Thoracic aorta (tissue), 2 donors: ENCODE results near the gene TJP3. TPM values are rescaled to one million over a fixed set of nuclear protein-coding genes. Genes with fewer than 3 reads are reported as not detected.
"Not testable (repeated sequence)": the region's sequence is repeated elsewhere in the genome, so short reads cannot be mapped to it uniquely, and the experiment has no call there.

Experiments
- ATAC-seq: fragments of 150-250 bp; one replicate; pipeline ENCODE4 v1.8.0; 2017; ENCODE audit warnings: low read depth; ENCODE audit not compliant: insufficient number of reproducible peaks, low FRiP score
- DNase-seq: peaks from one replicate; pipeline ENCODE4 v3.0.0-alpha.2; 2020; ENCODE audit warnings: low spot score
- H3K27ac ChIP-seq, 2 donors: fragments of 200-600 bp; sonication (generic); 1 replicate in 1 of 2; 2 replicates in 1 of 2; pipeline ENCODE4 v1.5.1; 2016; ENCODE audit warnings: mild to moderate bottlenecking in 2 of 2, moderate library complexity in 2 of 2
- H3K27me3 ChIP-seq: fragments of 200-600 bp; sonication (generic); replicated peaks from 2 replicates; pipeline ENCODE4 v1.6.0; 2016; ENCODE audit warnings: mild to moderate bottlenecking; ENCODE audit not compliant: insufficient read depth
- H3K36me3 ChIP-seq: fragments of 200-600 bp; sonication (generic); one replicate; pipeline ENCODE4 v1.5.1; 2016
- H3K4me1 ChIP-seq, 2 donors: fragments of 200-600 bp; sonication (generic); 1 replicate in 1 of 2; 2 replicates in 1 of 2; pipeline versions ENCODE4 v1.5.1 to v1.6.0; 2016; ENCODE audit warnings: low read depth in 2 of 2, mild to moderate bottlenecking in 1 of 2; ENCODE audit not compliant: control insufficient read depth in 1 of 2
- H3K4me3 ChIP-seq: fragments of 200-600 bp; sonication (generic); 2 replicates; pipeline ENCODE4 v1.5.1; 2016; ENCODE audit warnings: mild to moderate bottlenecking
- H3K9me3 ChIP-seq: fragments of 200-600 bp; sonication (generic); 2 replicates; pipeline ENCODE4 v1.5.1; 2016
- total RNA-seq, 2 donors: library from RNA; depleted of rRNA; stranded (reverse); fragments of >200 nt; gene quantifications; one replicate each; pipeline versions ENCODE4 v1.1.0 to v1.2.3, GENCODE V29; 2016
- TF ChIP-seq, protein P1 (sequence below): fragments of 200-600 bp; sonication (generic); IDR thresholded peaks from one replicate; pipeline ENCODE4 v1.5.1; 2019; ENCODE audit warnings: antibody characterized with exemption

TJP3 gene
- total RNA-seq, 2 donors from 2014 or later = 0.41 to 2.1 TPM

DNA sequence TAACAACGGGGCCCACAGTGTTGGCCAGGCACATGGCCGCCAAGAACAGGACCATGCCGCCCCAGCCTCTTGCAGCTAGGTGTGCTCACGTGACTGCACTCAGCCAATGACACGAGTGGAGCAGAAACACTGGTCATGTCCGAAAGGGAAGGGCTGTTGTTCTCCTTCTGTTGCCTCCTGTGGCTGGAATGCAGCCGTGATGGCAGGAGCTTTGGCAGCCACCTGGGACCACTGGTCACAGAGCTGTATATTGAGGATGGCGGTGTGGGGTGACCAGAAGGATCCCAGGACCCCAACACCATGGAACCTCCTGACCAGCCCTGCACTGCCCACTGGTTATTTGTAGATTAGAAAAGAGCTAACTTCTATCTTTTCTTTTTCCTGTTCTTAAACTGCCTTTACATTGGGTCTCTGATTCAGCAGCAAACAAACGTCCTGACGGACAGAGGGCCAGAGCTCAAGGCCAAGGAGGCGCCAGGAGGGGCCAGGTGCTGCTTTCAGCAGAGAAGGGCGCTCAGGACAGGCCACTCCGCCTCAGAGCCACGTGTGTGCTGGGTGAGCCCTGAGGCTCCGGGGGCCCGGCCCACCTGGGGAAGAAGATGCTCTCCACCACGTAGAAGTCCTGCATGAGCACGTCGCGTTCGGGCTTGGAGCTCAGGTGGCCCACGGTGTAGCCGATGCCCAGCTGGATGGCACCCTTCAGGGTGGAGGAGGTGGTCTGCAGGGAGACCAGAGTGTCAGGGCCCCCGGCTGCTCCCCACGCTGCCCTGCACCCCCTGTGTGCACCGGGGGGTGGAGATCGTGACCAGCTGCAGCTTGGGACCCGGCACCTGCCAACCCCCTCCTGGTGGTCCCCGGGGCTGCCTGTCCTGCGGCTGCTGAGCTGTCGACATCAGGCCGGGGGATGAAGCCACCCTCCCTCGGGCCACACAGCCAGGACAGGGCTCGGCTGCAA lies 46.6 kb upstream of the TJP3 start:
- peaks cover 73% of the 10 kb centered on the region for H3K36me3 ChIP-seq
- TF ChIP-seq, protein P1, sequence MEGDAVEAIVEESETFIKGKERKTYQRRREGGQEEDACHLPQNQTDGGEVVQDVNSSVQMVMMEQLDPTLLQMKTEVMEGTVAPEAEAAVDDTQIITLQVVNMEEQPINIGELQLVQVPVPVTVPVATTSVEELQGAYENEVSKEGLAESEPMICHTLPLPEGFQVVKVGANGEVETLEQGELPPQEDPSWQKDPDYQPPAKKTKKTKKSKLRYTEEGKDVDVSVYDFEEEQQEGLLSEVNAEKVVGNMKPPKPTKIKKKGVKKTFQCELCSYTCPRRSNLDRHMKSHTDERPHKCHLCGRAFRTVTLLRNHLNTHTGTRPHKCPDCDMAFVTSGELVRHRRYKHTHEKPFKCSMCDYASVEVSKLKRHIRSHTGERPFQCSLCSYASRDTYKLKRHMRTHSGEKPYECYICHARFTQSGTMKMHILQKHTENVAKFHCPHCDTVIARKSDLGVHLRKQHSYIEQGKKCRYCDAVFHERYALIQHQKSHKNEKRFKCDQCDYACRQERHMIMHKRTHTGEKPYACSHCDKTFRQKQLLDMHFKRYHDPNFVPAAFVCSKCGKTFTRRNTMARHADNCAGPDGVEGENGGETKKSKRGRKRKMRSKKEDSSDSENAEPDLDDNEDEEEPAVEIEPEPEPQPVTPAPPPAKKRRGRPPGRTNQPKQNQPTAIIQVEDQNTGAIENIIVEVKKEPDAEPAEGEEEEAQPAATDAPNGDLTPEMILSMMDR = no peak
- no peak overlapping the region for H3K27ac ChIP-seq
- DNase-seq (no peak), ATAC-seq (no peak)
- no peak overlapping the region for H3K4me3 ChIP-seq
- H3K27me3 ChIP-seq = no peaks in the 10 kb centered on the region
- peaks cover 3 to 24% of the 10 kb centered on the region in 2 donors for H3K4me1 ChIP-seq
- no peaks in the 10 kb centered on the region for H3K9me3 ChIP-seq

GRCh38 chr19:3663838-3664237 lies 44.3 kb upstream of the TJP3 start:
- TF ChIP-seq, protein P1 = no peak
- H3K4me1 ChIP-seq = peaks cover 3 to 29% of the 10 kb centered on the region in 2 donors
- H3K9me3 ChIP-seq = no peaks in the 10 kb centered on the region
- ATAC-seq (no peak), DNase-seq (no peak)
- H3K36me3 ChIP-seq = peaks cover 63% of the 10 kb centered on the region
- H3K27me3 ChIP-seq = no peaks in the 10 kb centered on the region
- H3K27ac ChIP-seq = no peak overlapping the region
- no peak overlapping the region for H3K4me3 ChIP-seq

- ATAC-seq = no peak
- H3K9me3 ChIP-seq = no peaks in the 10 kb centered on the region
- no peaks in the 10 kb centered on the region for H3K27me3 ChIP-seq
- TF ChIP-seq, protein P1 = no peak
- no peak for DNase-seq
- H3K36me3 ChIP-seq = peaks cover 52% of the 10 kb centered on the region
- no peak overlapping the region for H3K4me3 ChIP-seq
- H3K27ac ChIP-seq = no peak overlapping the region
- H3K4me1 ChIP-seq = peaks cover 14 to 40% of the 10 kb centered on the region in 2 donors
Measured at GRCh38 chr19:3664879-3665642, 43.1 kb upstream of the TJP3 start.

DNA sequence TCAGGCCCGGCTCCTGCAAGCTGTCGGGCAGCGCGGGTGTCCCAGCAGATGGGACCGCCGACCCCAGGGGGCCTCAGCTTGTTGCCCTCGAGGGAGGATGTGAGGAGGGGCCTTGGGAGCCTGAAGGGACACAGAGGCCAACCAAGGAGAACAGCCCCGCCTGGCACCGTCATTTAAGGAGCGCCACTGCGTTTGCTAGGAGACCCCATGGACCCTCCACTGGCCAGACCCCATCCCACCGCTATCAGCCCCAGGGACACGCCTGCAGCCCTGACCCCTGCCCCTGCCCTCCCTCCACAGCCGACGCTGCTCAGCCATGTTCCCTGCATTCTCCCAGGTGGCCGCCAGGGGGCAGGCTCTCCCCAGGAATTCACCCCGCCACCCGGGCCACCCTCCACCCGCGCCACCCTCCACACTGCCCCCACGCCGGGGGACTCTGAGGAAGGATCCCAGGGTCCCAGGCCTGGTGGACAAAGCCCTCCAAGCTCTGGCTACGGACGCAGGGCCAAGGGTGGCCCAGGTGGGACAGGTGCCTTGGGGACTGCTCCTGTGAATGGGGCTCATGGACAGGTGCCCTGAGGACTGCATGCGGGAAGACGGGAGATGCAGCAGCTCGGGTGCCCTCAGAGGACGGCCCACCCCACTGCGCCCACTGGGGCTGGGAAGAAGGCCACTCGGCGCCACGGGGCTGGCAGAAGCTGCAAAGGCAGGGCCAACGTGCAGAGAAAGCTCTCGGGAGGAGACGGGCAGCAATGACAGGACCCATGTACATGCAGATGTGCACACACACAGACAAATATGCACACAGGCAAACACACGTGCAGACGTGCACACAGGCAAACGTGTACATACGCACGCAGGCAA lies 42.3 kb upstream of the TJP3 start:
- Histone ChIP-seq H3K9me3 (no peaks in the 10 kb centered on the region), H3K4me3 (no peak overlapping the region), H3K4me1 (peaks cover 19 to 46% of the 10 kb centered on the region in 2 donors), H3K27me3 (no peaks in the 10 kb centered on the region), H3K36me3 (peaks cover 44% of the 10 kb centered on the region), H3K27ac (peak overlapping the region in 1 of 2 donors; percentile 25)
- DNase-seq = peak; percentile 27
- no peak for ATAC-seq
- TF ChIP-seq, protein P1 = peak; percentile 99

- Histone ChIP-seq H3K4me1 (peaks cover 23 to 52% of the 10 kb centered on the region in 2 donors), H3K36me3 (peaks cover 38% of the 10 kb centered on the region)
- not testable (repeated sequence) for H3K9me3 ChIP-seq, H3K4me3 ChIP-seq, H3K27me3 ChIP-seq, DNase-seq, H3K27ac ChIP-seq, ATAC-seq
Measured at GRCh38 chr19:3666545-3666856, 41.7 kb upstream of the TJP3 start.
